IPS DF 6.9 (cell line): Measurements from ENCODE around the gene RSF1.

Experiments
- DNase-seq: peaks from one replicate; pipeline ENCODE4 v3.0.0-alpha.2; 2013; ENCODE audit warnings: low read depth, low spot score
- H3K27ac ChIP-seq: one replicate; pipeline ENCODE4 v1.5.1; 2013; ENCODE audit warnings: low read length, control low read depth
- H3K27me3 ChIP-seq: 2 replicates; pipeline ENCODE4 v1.6.1; 2013; ENCODE audit warnings: mild to moderate bottlenecking, low read length; ENCODE audit not compliant: control insufficient read depth, insufficient read depth
- H3K36me3 ChIP-seq: 2 replicates; pipeline ENCODE4 v1.6.1; 2013; ENCODE audit warnings: low read length; ENCODE audit not compliant: control insufficient read depth, insufficient read depth
- H3K4me1 ChIP-seq: 2 replicates; pipeline ENCODE4 v1.6.1; 2013; ENCODE audit warnings: low read length; ENCODE audit not compliant: control insufficient read depth, insufficient read depth
- H3K4me3 ChIP-seq: 2 replicates; pipeline ENCODE4 v1.5.1; 2013; ENCODE audit warnings: mild to moderate bottlenecking, low read length
- H3K9me3 ChIP-seq: 2 replicates; pipeline ENCODE4 v1.6.1; 2013; ENCODE audit warnings: low read length, inconsistent platforms; ENCODE audit not compliant: control insufficient read depth, insufficient read depth
- WGBS: extraction: QIAGEN DNeasy Blood & Tissue Kit; methylation state at CpG from one replicate; pipeline ENCODE4 v1.1.7; 2013; ENCODE audit warnings: mixed read lengths, missing lambda C conversion rate; ENCODE audit not compliant: insufficient read length, insufficient coverage; 5-methylcytosine and 5-hydroxymethylcytosine counted together

The RSF1 gene

GRCh38 chr11:77704029-77704428 lies 116.5 kb downstream of the RSF1 start:
- no peaks in the 10 kb centered on the region for H3K36me3 ChIP-seq
- H3K4me3 ChIP-seq = no peak overlapping the region
- no peak overlapping the region for H3K27ac ChIP-seq
- H3K27me3 ChIP-seq = no peaks in the 10 kb centered on the region
- DNase-seq = no peak
- H3K4me1 ChIP-seq = no peaks in the 10 kb centered on the region
- H3K9me3 ChIP-seq = no peaks in the 10 kb centered on the region
- WGBS = no CpG with 5 or more reads among the region's 3 CpGs

GRCh38 chr11:77699425-77699824 lies 121.1 kb downstream of the RSF1 start:
- no CpG with 5 or more reads among the region's 1 CpG for WGBS
- Histone ChIP-seq H3K9me3 (no peaks in the 10 kb centered on the region), H3K4me3 (no peak overlapping the region), H3K36me3 (no peaks in the 10 kb centered on the region), H3K27ac (no peak overlapping the region), H3K4me1 (no peaks in the 10 kb centered on the region), H3K27me3 (no peaks in the 10 kb centered on the region)
- DNase-seq = no peak

GRCh38 chr11:77698896-77699295 lies 121.6 kb downstream of the RSF1 start:
- Histone ChIP-seq H3K27ac (no peak overlapping the region), H3K36me3 (no peaks in the 10 kb centered on the region), H3K27me3 (no peaks in the 10 kb centered on the region), H3K4me1 (no peaks in the 10 kb centered on the region), H3K4me3 (no peak overlapping the region), H3K9me3 (no peaks in the 10 kb centered on the region)
- 100% methylated on average over 1 of the region's 2 CpGs for WGBS
- no peak for DNase-seq

GRCh38 chr11:77697865-77698264 lies 122.7 kb downstream of the RSF1 start:
- Histone ChIP-seq H3K4me1 (no peaks in the 10 kb centered on the region), H3K4me3 (no peak overlapping the region), H3K9me3 (no peaks in the 10 kb centered on the region), H3K27ac (no peak overlapping the region), H3K36me3 (no peaks in the 10 kb centered on the region), H3K27me3 (no peaks in the 10 kb centered on the region)
- DNase-seq = no peak

GRCh38 chr11:77695417-77695816 lies 125.1 kb downstream of the RSF1 start:
- Histone ChIP-seq H3K36me3 (no peaks in the 10 kb centered on the region; the same call in 1 of the 2 replicates), H3K4me1 (no peaks in the 10 kb centered on the region), H3K27ac (no peak overlapping the region), H3K9me3 (no peaks in the 10 kb centered on the region), H3K27me3 (no peaks in the 10 kb centered on the region), H3K4me3 (no peak overlapping the region)
- DNase-seq = no peak
- no CpG with 5 or more reads among the region's 1 CpG for WGBS

- H3K9me3 ChIP-seq = no peaks in the 10 kb centered on the region
- no peak overlapping the region for H3K27ac ChIP-seq
- no peaks in the 10 kb centered on the region for H3K27me3 ChIP-seq
- no CpG with 5 or more reads among the region's 3 CpGs for WGBS
- DNase-seq = no peak
- H3K36me3 ChIP-seq = no peaks in the 10 kb centered on the region; the same call in 1 of the 2 replicates
- no peaks in the 10 kb centered on the region for H3K4me1 ChIP-seq
- H3K4me3 ChIP-seq = no peak overlapping the region
Observed at GRCh38 chr11:77690649-77691048, 129.9 kb downstream of the RSF1 start.

- no peak overlapping the region for H3K4me3 ChIP-seq
- H3K4me1 ChIP-seq = no peaks in the 10 kb centered on the region
- no peaks in the 10 kb centered on the region; the same call in 1 of the 2 replicates for H3K36me3 ChIP-seq
- H3K27me3 ChIP-seq = no peaks in the 10 kb centered on the region
- no peak for DNase-seq
- H3K27ac ChIP-seq = no peak overlapping the region
- H3K9me3 ChIP-seq = no peaks in the 10 kb centered on the region
Observed at GRCh38 chr11:77687088-77687487, 133.4 kb downstream of the RSF1 start.

GRCh38 chr11:77677138-77677537 lies 143.4 kb downstream of the RSF1 start:
- no peaks in the 10 kb centered on the region for H3K4me1 ChIP-seq
- no peaks in the 10 kb centered on the region for H3K27me3 ChIP-seq
- H3K4me3 ChIP-seq = no peak overlapping the region
- WGBS = 100% methylated on average over 1 of the region's 3 CpGs
- H3K36me3 ChIP-seq = peaks cover 2% of the 10 kb centered on the region; the same call in 1 of the 2 replicates
- DNase-seq = no peak
- no peak overlapping the region for H3K27ac ChIP-seq
- H3K9me3 ChIP-seq = no peaks in the 10 kb centered on the region

GRCh38 chr11:77672264-77672663 lies 148.3 kb downstream of the RSF1 start:
- H3K4me1 ChIP-seq = no peaks in the 10 kb centered on the region
- DNase-seq = no peak
- H3K36me3 ChIP-seq = peaks cover 6% of the 10 kb centered on the region; the same call in 1 of the 2 replicates
- no peak overlapping the region for H3K4me3 ChIP-seq
- H3K27ac ChIP-seq = no peak overlapping the region
- no peaks in the 10 kb centered on the region for H3K27me3 ChIP-seq
- no CpG with 5 or more reads among the region's 1 CpG for WGBS
- no peaks in the 10 kb centered on the region for H3K9me3 ChIP-seq

GRCh38 chr11:77669848-77670511 lies 150.5 kb downstream of the RSF1 start:
- Histone ChIP-seq H3K4me3 (no peak overlapping the region), H3K36me3 (peaks cover 6% of the 10 kb centered on the region; the same call in 1 of the 2 replicates), H3K9me3 (no peaks in the 10 kb centered on the region), H3K4me1 (no peaks in the 10 kb centered on the region), H3K27ac (no peak overlapping the region), H3K27me3 (no peaks in the 10 kb centered on the region)
- DNase-seq = no peak
- no CpG with 5 or more reads among the region's 2 CpGs for WGBS

- Histone ChIP-seq H3K27ac (no peak overlapping the region), H3K27me3 (no peaks in the 10 kb centered on the region), H3K36me3 (peaks cover 6% of the 10 kb centered on the region; the same call in 1 of the 2 replicates), H3K4me3 (no peak overlapping the region), H3K9me3 (no peaks in the 10 kb centered on the region), H3K4me1 (no peaks in the 10 kb centered on the region)
- DNase-seq = no peak
- no CpG with 5 or more reads among the region's 3 CpGs for WGBS
Observed at GRCh38 chr11:77668760-77669159, 151.8 kb downstream of the RSF1 start.
